Measurements from ENCODE around the gene FARP1.
"Not testable (repeated sequence)": the region's sequence is repeated elsewhere in the genome, so short reads cannot be mapped to it uniquely, and the experiment has no call there.

Gene FARP1

DNA sequence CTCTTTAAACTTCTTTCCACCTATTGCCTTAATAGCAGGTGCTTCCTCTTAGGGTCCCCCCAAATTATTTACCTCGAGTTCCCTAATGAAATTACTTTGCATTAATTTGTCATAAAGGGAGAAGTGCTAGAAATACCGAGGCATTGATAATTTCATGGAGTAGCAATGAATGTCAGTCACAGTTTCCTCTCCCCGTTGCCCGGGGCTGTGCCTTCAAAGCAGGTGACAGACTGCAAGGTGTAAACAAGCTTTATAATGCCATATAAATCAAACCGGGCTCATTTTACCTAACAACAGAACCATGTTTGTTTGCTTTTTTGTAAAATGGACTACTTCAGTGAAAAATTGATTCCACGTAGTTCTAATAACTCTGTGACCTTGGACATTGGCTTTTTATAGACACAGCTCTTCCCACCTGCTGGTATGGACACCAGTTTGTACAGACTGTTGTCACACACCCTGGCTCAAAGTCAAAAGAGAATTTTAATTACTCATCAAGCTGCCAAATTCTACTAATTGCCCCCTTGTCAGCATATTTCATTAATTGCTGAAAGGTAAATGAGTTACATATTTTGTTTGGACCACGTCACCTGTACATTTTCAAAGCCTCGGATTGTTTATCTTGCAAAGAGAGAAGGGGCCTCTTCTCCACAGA is 262.9 kb downstream of the FARP1 start:
- DNase-seq: no peak

DNA sequence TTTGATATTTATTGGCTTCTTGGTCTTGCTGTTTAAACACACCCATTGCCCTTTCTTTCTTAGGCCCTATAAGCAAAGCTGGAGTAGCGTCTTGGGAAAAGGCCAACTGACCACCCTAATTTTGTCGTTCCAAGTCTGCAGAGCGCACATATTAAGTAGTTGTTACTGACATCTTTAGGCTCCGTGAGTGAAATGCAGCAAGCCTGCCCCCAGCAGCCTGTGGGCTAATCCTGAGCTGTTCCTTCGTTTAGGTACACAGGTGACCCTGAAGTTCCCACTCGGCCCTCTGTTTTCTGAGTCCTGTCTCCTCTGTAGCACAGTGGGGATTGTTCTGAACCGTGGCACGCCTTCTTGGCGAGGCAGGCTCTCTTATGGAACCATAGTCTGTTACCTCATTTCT is 263.5 kb downstream of the FARP1 start:
- DNase-seq: no peak

DNA sequence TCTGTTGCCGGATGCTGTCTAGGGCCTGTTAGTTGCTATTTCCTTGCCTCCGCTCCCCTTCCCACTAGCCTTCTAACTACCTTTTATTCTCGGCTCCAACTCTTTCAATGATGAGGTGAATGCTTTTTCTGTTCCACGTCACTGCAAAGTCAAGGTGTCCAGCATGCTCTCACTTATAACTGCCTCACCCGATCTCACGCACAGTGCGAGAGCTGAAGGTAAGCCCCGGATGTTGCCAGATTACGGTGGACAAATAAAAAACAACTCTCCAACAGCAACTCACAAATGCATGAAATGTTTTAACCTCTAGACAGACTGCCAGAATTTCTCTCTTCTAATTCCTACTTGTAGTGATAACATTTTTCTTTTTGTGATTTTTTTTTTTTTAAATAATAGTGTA is 264.1 kb downstream of the FARP1 start:
- no peak for DNase-seq

DNA sequence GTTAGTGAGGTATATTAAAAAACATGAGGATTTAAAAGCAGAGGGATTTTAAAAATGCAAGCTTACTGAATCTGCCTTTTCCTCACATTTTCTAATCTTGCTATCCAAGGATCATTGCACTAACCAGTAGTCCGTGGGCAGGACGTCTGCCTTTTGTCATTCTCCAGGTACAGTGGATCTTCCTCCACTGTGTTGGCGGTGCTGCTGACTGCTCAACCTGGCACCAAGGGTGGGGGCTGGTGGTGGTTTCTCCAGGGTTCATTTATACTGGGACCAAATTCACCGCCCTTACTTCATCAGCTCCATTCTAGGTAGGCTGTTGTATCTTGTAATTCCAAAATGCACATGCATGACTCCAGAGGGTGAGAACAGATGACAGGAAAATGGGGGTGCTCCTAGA is 264.7 kb downstream of the FARP1 start:
- no peak for DNase-seq

DNA sequence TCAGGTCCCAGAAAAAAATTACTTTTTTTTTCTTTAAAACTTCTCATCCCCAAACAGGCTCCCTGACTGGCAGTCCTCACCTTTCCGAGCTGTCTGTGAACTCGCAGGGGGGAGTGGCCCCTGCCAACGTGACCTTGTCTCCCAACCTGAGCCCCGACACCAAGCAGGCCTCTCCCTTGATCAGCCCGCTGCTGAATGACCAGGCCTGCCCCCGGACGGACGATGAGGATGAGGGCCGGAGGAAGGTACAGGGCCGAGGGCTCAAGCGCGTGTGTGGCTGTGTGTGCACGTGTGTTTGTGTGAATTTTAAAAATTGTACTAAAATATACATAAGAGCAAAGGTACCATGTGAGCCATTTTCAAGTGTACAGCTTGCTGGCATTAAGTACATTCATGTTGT is 266.4 kb downstream of the FARP1 start:
- DNase-seq: no peak

DNA sequence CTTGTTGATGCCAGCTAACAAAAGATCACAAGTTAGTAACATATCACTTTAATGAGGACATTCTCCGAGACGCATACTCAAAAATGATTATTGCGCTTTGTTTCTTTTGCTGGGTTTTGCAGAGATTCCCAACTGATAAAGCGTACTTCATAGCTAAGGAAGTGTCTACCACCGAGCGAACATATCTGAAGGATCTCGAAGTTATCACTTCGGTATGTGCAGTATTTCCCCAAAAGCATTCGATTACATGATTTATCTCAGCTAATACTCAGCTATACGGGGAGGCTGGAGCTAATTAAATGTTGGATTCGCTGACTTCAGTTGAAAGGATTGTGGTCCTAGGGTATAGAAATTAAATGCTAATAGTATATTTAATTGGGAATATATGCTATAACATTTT is 267.7 kb downstream of the FARP1 start:
- no peak for DNase-seq

DNA sequence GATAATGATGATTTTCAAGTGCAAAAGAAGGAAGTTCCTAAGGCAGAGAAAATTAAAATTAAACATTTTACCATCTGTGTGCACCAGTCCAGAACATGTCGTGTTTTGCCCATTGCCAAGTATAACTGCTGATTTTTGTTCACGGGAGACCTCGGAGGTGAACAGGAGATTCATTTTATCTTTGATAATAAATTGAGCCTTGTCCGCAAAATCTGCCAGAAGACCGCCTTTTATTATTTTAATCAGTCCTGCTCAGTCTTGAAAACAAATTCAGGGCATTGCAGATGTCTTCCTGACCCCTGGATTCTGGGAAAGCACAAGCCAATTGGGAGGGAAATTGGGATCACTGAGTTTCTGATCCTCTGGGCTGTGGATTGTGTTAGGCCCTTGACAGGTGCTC is 268.1 kb downstream of the FARP1 start:
- DNase-seq: no peak

DNA sequence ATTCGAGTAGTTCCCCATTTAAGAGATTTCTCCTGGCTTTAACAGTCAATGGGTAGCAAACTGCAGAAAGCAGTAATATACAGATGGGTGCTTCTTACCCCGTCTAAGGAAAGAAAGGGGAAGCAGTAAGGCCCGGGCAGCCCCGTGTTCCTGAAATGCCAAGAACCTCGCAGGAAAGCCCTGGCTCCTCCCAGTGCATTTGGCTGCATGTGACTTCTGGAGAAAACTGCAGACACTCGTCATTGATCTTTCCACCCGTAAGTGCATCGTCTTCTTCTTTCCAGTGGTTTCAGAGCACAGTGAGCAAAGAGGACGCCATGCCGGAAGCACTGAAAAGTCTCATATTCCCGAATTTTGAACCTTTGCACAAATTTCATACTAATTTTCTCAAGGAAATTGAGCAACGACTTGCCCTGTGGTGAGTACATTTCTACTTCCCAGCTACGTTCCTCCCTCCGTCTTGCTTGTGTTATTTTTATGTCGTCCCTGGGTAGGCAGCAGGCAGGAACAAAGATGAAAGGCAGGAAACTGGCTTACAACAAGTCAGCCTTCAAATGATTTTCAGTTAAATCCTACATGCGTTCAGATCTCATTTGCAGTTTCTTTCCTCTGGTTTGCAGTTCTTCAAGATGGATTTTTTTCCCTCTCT is 268.8 kb downstream of the FARP1 start:
- no peak for DNase-seq

DNA sequence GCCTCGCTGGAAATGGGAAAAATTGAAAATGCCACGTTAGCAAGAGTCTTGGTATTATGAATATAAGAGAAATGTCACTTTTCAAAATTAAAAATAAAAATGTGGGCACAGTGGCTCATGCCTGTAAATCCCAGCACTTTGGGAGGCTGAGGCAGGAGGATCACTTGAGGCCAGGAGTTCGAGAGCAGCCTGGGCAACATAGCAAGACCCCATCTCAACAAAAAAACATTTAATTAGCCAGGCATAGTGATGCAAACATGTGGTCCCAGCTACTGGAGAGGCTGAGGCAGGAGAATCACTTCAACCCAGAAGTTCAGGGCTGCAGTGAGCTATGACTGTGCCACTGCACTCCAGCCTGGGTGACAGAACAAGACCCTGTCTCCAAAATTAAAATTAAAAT is 270.4 kb downstream of the FARP1 start:
- not testable (repeated sequence) for DNase-seq

DNA sequence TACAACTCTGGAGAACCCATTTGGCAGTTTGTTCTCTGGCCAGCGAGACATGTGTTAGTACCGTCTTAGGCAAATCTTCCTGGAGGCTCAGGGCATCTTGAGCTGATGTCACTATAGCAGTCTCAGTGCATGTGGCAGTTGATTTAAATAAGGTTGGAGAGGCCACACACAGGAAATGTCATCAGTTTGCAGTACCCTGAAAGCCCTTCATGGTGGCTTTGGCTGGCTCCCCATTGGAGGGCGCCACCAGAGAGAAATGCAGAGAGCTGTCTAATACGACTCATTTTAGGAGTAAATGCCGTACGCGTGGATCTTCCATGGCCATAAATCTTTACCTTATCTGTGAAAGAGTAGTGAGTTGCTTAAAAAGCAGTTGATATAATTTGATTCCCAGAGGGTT is 270.9 kb downstream of the FARP1 start:
- DNase-seq: no peak

DNA sequence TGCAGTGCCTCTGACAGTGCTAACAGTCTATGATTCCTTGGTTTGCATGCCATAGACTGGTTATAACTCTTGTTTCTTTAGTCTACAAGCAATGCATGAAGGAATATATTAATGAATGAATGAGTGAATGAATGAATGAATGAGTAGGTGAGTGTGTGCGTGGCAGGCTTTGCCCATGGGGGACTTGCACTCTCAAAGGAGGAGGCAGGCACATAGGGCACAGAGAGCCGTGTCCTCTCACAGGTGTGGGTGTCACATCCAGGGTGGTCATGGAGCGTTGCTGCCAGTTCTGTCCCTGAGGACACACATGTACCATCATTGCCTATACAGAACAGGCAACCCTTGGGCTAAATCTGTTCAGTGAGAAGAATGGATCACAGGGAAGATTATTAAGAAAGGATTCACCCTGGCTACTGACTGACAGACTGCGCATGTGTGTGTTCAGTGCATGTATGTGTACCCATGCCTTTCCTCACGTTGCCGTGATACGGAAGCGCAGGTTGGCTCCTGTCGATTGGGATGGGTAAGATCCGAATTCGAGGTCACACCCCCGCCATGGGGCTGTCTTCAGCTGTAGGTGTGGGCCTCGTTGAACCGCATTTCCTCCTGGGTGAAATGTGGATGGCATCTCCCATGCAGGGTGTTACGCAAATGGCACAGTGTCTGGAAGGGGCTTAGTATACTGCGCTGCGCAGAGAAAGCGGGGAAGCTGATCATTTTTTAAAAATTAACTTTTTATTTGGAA is 272.6 kb downstream of the FARP1 start:
- no peak for DNase-seq

DNA sequence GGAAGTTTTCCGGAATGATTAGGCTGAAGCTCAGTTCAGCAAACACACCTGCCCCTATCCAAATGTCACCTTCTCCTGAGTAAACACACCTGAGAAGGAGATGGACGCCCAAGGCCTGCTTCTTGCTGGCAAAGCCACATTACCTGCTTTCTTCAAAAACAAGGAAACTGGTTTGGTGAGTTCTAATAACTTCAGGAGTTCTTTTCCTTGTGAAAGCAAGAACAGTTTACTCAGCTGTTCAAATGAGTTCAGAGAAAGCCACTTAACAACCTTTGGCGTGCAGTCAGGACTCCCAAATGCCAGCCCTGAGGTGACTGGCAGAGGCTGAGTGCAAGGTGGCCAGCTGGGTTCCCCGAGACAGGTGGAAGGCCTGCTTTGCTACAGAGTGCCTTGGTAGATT is 273.5 kb downstream of the FARP1 start:
- no peak for DNase-seq

DNA sequence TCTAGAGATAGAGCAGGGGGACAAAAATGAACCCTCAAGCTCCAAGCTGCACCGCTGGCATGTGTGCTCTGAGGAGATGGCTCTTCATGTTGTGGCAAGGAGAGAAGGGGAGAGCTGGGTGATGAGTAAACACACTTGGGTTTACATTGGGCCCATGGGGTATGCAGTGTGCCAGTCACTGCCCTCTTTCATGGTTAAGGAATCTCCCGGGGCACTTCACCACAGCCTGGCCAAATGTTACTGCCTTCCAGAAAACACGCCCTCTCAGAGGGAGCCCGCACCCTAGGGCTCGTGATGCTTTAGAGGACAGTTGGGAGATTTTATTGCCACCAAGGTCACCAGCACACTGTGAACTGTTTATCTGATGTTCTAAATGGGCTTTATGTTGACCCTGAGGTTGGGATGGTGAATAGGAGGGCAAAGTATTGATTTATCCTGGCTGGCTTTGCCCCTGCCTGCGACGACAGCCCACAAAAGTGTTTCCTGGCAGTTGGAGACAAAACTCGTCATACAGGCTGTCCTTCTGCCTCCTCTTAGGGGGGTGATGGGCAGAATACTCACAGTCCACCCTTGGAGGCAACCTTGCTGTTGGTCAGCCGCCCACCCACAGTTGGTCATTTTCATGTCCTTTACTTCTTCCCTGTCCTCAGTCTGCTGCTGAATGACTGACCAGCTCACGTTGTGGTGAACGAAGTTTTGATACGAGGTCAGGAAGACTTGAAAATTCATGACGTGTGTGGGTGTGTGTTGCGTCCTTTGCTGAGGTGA is 277.1 kb downstream of the FARP1 start:
- no peak for DNase-seq

DNA sequence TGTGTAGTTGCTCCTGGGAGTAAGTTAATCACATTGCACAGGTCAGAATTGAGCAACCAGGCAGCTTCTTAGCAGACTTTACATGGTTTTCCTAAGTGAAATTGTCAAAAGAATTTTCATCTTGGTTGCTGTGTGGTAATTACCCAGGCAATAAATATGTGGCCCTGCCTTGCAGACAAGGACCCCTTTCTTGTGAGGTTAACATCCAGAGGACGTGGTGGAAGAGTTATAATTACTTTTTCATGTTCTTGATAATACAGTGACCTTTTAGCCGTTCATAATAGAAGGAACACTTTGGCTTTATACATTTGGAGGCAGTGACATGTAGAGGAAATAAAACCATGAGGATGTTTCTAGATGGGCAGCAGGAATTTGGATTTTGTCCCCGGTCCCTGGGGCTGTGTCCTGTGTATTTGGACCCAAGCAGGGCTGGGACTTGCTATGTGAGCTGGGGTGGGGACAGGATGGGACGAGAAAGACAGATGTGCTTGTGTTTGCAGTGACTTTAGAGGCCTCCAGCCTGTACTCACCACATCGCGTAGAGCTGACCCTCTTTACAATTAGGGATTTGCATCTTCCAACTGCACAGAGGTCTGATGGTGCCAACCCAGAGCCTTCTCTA is 277.8 kb downstream of the FARP1 start:
- no peak for DNase-seq

DNA sequence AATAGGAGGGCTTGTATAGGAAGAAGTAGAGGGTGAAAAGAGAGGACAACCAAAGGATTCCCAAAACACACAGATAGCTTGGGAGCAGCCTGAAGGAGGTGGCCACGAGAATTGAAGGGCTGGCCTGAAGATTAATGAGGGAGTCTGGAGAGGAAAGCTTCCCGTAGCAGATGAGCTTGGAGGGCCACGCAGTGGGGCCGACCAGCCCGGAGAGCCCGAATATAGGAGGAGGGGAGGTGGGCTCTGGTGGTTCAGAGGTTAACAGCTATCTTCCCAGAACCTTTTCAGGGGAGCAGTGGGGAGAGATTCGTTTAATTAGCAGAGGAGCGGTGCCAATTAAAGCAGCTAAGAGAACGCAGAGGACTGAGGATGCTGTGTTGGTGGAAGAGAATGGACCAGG is 279.2 kb downstream of the FARP1 start:
- DNase-seq: no peak

DNA sequence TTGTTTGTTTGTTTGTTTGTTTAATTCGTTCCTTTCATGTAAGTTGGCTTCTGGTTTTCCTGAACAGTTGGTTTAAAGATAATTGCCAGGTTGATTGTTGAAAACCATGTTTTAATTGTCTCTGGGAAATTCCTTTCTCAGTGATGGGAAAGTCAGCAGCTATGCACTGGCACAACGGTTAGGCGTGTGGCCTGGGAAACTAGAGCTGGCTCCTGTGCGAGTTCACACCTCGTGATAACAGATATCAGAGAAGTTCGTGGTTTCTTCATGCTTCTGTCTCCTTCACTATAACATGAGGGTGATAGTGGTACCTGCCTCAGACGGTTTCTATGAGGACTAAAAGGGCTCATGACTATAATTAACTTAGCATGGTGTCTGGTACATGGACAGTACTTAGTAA is 280.5 kb downstream of the FARP1 start:
- no peak for DNase-seq

DNA sequence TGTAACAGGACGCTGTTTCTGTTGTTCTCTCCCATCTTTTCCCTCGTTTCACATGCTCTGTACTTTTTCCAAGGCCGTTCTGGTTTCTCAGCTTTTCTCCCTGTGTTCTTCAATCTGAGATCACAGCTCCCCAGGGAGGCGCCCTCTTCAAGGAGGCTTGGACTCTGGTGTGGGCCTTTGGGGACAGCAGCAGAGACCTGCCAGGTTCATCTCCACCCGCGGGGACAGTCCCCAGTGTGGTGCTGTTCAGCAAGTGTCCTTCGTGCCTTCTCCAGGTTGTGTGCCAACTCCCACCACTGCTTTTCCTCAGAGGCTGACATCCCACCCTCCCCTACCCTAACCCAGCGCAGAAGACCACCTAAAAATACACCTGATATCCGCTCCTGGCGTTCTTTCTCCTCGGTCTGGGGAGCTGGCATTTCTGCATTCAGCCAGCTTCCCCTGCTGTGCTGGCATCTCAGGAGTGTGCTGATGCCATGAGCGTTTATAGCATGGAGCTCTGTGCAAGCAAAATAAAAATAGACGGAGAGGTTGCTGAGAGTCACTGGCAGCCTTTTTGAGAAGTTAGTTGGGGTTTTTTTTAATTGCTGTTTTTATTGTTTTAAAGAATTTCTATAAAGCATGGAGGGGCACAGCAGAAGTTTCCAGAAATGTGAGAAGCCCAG is 284.6 kb downstream of the FARP1 start:
- DNase-seq: no peak

DNA sequence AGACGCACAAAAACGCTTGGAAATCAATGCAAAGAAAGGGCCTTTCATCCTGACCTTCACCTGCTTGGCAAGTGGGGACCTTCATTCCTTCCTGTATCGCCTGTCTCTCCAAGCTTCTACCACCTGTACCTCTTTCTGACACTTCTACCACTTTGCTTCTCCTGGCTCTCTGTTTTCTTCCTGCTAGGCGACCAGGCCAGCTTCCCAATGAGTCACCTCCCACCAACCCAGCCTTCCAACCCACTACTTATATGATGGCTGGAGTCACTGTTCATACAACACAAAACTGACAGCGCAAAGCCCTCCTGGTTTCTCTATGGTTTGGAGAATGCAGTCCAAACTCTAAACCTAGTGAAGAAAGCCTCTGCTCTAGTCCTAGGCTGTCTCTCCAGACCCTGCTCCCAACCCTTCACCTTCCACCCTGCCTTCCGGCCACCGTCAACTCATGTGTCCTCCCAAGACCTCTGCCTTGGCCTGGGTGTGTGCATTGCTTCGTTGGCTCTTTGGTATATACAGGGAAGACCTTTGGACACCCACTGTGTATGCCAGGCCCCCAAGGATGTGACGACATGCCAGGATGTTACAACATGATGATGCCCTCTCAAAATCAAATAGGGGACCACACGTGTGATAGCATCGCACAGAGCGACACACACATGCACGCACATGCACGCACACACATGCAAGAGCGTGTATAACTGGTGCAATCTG is 285.5 kb downstream of the FARP1 start:
- no peak for DNase-seq

DNA sequence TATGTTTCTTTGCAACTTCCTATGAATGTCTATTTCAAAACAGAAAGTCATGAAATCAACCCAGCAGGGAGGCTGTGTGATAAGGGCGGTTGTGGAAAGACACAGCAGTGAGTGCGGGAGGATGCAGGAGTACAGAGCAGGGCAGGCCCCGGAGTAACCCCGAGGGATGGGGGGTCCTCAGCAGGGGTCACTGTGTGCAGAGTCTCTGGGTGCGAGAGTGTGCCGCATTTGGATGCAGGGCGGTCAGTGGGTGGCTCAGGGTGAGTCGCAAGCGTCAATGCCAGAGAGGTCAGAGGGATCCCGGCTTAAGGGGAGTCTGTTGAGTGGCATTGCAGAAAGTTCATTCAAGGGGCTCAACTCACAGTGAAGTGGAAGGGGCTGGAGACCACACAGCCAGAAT is 286.2 kb downstream of the FARP1 start:
- DNase-seq: no peak

DNA sequence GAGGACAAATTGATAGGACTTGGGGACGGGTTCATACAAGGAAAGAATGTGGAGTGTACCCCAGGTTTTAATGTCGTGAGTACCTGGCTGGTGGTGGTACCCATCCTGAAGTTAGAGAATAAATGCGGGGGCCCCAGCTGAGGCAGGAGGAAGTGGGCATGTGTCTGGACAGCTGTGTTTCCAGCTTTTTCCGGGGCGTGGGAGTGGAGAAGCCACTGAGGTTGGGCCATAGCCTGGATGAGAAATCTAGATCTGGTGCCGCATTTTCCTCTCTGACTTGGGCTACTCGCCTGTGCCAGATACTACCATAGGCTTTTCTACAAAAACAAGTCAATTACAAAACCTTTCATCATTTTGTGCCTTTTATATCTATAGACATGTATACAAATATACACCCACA is 286.6 kb downstream of the FARP1 start:
- DNase-seq: no peak

DNA sequence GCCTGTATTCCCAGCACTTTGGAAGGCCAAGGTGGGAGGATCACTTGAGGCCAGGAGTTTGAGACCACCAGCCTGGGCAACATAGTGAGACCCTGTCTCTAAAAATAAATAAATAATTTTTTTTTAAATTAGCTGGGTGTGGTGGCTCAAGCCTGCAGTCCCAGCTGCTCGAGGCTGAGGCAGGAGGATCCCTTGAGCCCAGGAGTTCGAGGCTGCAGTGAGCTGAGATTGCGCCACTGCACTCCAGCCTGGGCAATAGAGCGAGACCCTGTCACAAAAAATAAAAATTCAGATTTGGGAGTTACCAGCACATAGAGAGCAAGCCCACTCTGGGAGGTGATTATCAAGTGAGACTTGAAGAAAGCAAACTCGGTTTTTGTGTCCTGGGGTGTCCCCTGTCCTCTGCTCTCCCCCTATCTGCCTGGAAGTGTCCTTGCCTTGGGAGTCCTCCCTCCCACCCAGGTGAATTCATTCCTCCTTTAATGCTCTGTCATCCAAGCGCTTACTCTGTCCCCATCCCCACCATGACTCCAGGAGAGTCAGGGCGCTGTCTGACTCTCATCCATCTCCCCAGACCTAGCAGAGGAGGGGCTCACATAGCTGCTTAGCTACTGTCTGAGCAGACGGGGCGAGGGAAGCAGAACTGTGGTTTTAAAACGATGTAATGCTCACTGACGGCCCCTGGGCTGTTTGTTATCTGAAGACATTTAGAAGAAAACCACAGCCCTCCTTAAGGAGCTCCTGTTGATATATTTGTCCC is 287.3 kb downstream of the FARP1 start:
- DNase-seq: no peak

All from NCI-H2171 treated with DMSO at 0.1 percent for 48 hours (cell line).